NCI-H748 (cell line): ENCODE results near the gene MAP4K3.
"Not testable (repeated sequence)": the region's sequence is repeated elsewhere in the genome, so short reads cannot be mapped to it uniquely, and the experiment has no call there.

Experiments
- DNase-seq: peaks from one replicate; lab custom pipeline; 2025; ENCODE audit not compliant: unreplicated experiment; lab: John Stamatoyannopoulos, UW

MAP4K3 gene

DNA sequence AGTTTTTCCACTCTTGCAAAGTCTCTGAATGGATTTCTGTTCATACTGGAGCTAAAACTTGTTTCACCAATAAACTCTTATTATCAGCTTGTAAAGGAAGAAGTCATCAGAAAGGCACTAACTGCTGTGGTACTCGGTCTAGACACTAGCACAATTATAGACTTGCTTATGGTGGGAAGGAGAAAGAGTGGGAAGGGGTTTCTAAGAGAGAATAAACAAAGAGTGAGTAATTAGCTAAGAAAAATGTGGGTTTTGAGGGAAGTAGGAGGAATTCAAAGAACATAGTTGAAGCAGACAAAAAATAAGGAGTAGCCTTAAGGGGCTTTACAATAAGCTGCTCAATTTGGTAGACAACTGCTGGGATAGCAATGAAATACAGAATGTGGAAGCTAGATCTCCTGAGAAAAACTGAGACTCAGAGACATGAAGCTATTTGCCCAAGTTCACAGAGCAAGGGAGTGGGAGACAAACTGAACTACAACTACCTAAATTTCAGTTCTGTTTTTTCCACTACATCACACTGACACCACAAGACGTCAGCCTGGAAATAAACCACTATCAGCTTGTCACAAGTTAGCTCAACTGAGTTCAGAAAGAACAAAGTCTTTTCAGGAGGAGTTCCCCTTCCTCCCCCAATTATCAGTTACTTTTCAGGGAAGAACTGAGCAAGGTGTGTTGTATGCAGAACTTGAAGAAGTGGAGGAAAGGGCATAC lies 59.7 kb downstream of the MAP4K3 start:
- no peak for DNase-seq

DNA sequence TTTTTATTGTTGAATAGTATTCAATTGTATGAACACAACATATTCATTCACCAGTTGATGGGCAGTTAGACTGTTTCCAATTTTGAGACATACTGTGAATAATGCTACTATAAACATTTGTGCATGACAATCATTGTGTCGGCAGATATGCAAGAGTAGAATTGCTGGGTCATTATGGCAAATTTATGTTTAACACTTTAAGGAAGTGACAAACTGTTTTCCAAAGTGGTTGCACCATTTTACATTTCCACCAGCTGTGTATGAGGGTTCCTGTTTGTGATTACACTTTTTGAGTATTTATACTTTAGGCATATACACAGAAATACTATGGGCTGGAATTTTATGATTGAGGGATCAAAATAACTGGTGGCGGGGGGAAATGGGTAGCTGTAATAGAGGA lies 61.2 kb downstream of the MAP4K3 start:
- no peak for DNase-seq

DNA sequence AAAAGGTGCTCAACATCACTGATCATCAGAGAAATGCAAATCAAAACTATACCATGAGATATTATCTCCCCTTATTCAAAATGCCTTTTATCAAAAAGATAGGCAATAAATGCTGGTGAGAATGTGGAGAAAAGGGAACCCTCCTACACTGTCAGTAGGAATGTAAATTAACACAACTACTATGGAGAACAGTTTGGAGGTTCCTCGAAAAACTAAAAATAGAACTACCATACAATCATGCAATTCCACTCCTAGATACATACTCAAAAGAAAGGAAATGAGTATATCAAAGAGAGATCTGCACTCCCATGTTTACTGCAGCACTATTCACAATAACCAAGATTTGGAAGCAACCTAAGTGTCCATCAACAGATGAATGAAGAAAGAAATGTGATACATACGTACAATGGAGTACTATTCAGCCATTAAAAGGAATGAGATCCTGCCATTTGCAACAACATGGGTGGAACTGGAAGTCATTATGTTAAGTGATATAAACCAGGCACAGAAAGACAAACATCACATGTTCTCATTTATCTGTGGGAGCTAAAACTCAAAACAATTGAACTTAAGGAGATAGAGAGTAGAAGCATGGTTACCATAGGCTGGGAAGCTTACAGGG lies 63.8 kb downstream of the MAP4K3 start:
- no peak for DNase-seq

DNA sequence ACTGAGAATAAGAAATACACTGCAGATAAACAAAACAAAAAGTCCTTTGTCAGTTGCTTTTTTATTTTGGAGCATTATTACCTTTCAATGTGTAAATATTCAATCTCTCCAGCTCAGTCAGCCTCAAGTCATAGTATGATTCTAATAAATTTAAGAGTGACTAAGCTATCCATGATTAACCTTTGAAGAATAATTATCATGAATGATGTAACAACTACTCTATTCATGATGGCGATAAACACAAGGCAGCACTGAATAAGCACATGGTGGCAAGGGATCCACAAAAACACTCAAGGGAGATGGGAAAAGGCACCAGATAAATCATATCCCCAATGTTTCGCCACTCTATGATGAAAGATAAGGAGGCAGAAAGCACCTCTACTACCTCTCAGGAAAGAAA lies 67.0 kb downstream of the MAP4K3 start:
- DNase-seq = no peak

DNA sequence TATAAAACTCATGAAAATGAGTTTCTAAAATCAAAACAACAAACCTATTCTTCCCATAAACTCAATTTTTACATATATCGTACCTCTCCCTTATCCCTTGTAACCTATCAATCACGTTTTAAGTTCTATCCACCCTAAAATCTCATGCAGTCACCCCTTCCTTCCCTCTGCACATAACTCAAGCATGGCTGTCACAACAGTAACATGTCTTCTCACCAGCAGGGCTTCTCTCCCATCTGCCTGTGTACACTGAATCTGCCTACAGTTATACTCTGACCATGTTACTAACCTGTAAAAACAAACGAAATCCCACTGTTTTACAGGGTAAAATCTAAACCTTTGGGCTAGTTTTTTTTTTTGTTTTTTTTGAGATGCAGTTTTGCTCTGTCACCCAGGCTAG lies 68.2 kb downstream of the MAP4K3 start:
- no peak for DNase-seq

DNA sequence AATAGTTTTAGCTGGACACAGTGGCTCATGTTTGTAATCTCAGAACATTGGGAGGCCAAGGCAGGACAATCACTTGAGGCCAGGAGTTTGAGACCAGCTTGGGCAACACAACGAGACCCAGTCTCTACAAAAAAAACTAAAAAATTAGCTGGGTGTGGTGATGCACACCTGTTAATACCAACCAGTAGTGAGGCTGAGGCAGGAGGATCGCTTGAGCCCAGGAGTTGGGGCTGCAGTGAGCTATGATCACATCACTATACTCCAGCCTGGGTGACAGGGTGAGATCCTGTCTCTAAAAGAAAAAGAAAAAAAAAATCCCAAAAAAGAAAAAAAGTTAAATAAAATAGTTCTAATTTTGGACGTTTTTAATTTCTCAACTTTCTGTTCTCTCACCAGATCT lies 68.7 kb downstream of the MAP4K3 start:
- DNase-seq = no peak

DNA sequence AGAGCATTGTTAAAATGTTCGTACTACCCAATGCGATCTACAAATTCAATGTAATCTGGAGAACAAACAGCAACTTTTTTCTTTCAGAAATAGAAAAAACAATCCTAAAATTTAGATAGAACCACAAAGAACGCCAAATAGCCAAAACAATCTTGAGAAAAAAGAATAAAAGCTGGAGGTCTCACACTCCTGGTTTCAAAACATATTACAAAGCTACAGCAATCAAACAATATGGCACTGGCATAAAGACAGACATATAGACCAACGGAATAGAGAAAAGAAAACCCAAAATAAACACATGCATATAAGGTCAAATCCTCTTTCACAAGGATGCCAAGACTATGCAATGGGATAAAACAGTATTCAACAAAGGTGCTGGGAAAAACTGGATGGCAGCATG lies 74.5 kb downstream of the MAP4K3 start:
- no peak for DNase-seq

DNA sequence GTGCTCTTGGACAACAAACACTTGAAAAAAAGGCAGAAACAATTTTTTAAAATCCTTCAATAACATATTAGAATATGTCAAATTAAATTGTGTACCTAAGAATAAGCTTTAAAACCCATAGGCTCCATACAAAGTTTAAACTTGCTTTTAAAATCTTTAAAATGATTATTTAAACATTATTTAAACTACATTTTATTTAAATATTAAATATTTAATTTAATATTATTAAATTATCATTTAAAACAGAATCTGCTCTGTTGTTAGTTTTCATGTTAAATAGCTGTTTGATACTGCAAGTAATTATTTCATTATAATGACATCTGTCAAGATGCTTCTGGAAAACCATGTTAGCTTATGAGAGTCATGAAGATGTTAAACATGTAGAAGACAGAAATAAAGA lies 75.6 kb downstream of the MAP4K3 start:
- DNase-seq = no peak

DNA sequence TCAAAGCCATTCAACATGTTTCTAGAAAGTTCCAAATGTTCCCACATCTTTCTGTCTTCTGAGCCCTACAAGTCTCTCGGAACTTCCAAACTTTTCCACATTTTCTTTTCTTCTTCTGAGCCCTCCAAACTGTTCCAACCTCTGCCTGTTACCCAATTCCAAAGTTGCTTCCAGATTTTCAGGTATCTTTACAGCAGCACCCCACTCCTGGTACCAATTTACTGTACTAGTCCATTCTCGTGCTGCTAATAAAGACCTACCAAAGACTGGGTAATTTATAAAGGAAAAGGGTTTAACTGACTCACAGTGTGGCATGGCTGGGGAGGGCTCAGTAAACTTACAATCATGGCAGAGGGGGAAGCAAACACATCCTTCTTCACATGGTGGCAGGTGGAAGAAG lies 76.7 kb downstream of the MAP4K3 start:
- not testable (repeated sequence) for DNase-seq

DNA sequence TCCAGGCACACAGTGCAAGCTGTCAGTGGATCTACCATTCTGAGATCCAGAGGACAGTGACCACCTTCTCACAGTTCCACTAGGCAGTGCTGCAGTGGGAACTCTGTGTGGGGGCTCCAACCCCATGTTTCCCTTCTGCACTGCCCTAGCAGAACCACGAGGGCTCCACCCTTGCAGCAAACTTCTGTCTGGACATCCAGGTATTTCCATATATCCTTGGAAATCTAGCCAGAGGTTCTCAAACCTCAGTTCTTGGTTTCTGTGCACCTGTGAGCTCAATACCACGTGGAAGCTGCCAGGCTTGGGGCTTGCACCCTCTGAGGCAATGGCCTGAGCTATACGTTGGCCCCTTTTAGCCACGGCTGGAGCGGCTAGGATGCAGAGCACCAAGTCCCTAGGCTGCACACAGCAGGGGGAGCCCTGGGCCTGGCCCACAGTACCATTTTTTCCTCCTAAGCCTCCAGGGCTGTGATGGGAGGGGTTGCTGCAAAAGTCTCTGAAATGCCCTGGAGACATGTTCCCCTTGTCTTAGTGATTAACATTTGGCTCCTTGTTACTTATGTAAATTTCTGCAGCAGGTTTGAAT lies 77.5 kb downstream of the MAP4K3 start:
- no peak for DNase-seq

DNA sequence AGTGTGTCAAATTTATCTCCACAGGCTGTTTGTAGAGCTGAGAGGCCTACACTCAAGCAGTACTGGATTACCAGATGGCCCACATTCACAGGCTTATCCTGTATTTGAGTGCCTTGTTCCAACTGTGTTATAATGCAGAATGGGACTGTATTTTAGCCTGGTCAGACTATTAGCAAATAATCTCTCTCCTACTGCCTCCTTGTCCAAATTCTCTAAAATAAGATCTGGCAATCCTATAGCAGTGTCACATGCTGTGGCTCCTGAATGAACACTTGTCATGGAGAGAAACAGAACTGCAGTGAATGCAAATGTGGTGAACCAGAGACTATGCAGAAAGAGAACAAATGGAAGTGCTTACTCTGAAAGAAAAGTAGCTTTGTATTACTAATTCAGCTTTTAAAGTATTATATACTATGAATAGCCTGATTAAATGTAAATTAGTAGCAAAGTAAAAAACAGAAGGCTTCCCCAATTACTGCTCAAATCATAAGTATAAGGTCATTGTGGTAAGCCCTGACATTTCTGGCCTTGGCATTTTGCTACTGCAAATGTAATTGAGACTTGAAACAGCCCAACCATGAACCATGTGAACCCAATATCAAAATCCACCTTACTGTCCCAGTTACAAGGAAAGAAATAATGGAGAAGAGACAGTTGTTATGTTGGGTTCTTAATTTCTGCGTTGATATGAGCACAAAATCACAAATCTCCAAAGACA lies 80.0 kb downstream of the MAP4K3 start:
- no peak for DNase-seq

DNA sequence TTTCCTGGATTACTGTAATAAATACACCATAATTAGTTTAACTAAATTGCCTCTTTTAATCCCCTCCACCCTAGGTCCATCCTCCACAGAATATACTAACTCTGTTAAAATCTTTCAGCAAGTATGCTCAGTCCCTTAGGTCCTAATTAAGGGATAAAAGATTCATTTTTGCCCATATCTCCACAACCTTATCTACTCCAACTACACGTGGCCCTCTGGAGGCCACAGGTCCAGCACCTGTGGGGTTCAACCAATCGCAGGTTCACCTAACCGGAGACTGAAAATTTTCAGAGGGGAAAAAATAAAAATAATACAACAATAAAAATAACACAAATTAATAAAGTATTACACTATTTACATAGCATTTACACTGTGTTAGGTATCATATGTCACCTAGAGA lies 86.4 kb downstream of the MAP4K3 start:
- no peak for DNase-seq

DNA sequence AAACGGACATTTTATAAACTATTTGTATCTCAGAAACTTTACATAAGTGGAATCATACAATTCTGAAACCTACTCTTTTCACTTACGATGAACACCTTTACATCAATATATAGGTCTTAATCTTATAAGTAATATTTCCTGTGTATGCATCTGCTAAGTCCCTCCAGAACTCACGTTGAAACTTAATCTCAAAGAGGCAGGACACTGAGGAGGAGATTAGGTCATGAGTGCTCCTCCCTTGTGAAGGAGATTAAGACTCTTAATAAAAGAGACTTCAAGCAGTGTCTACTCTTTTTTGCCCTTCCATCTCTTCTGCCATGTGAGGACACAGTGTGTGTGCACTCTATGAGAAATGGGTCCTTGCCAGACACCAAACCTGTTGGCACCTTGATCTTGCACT lies 98.6 kb downstream of the MAP4K3 start:
- DNase-seq = no peak

DNA sequence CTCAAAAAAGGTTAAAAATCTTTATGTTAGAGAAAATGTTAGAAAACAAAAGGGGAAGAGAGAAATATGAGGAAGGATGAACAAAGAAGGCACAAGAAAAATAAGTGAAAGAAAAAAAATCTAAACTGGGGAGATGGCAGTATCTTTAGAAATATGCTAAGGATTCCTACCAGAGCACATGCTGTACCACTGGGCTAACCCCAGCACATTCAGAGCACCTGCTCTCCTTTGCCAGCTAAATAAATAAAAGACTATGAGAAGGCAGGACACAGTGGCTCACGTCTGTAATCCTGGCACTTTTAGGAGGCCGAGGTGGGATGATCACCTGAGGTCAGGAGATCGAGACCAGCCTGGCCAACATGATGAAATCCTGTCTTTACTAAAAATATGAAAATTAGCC lies 101.2 kb downstream of the MAP4K3 start:
- no peak for DNase-seq

DNA sequence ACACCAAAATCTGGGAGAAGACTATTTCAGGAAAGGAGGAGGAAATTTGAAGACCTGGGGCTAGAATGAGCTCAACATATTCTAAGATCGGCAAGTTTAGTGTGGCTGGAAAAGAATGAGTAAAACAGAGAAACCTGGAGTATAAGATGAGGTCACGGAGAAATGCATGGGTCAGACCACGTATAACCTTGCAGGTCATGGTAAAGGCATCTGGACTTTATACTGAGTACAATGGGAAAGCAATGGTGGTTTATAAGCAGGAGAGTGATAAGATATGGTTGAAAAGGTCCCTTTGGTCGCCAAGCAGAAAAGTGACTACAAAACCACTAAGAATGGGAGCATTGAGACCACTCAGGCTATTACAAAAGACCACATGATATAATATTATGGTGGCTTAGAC lies 102.1 kb downstream of the MAP4K3 start:
- DNase-seq = no peak

DNA sequence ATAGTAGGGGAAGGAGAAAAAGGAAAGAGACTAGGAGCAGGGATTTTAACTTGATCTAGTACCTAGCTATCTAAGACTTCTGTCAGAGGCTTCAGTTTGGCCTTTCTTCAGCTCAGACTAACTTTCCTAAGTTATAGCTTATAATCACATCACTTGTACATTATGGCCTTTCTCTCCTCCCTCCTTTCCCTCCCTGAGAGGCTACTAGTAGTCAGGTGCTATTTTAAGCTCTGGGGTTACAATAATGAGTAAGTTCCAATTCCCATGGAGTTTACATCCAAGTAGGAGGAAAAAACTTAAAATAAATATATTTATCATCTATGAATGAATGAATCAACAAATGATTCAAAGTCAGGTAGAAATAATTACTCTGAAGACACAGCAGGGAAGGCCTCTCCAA lies 102.6 kb downstream of the MAP4K3 start:
- DNase-seq = no peak

DNA sequence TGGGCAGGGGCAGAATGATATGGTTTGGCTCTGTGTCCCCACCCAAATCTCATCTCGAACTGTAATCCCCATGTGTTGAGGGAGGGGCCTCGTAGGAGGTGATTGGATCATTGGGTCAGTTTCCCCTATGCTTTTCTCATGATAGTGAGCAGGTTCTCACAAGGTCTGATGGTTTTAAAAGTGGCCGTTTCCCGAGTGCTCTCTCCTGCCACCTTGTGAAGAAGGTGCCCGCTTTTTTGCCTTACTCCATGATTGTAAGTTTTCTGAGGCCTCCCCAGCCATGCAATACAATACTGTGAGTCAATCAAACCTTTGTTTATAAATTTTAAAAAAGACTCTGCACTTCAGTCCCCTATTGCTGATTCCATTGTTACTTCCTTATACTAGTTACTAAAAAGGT lies 110.4 kb downstream of the MAP4K3 start:
- no peak for DNase-seq

DNA sequence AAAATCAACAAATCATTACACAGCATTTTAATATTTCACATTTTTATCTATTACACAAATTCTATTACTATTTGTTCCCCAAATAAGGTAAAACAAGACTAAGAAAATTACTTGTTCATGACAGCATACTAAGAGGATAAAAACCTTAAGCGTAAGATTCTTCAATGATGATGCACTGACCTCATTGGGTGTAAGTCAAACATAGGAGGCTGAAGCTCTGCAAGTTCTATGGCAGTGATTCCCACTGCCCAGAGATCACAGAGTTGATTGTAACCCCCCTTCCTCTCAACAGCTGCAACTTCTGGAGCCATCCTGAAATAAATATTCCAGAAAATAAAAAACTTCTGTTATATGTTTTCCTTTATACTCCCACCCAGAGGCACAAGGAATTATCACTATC lies 111.1 kb downstream of the MAP4K3 start:
- DNase-seq = no peak

DNA sequence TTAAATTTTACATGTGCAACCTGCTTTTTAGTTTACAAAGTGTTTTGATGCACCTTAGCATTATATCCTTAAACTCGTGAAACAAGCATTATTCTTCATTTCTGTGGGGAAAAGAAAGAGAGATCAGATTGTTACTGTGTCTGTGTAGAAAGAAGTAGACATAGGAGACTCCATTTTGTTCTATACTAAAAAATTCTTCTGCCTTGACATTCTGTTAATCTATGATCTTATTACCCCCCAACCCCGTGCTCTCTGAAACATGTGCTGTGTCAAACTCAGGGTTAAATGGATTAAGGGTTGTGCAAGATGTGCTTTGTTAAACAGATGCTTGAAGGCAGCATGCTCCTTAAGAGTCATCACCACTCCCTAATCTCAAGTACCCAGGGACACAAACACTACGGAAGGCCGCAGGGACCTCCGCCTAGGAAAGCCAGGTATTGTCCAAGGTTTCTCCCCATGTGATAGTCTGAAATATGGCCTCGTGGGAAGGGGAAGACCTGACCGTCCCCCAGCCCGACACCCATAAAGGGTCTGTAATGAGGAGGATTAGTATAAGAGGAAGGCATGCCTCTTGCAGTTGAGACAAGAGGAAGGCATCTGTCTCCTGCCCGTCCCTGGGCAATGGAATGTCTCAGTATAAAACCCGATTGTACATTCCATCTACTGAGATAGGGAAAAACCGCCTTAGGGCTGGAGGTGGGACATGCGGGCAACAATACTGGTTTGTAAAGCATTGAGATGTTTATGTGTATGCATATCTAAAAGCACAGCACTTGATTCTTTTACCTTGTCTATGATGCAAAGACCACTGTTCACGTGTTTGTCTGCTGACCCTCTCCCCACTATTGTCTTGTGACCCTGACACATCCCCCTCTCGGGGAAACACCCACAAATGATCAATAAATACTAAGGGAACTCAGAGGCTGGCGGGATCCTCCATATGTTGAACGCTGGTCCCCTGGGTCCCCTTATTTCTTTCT lies 115.7 kb downstream of the MAP4K3 start:
- DNase-seq = not testable (repeated sequence)

DNA sequence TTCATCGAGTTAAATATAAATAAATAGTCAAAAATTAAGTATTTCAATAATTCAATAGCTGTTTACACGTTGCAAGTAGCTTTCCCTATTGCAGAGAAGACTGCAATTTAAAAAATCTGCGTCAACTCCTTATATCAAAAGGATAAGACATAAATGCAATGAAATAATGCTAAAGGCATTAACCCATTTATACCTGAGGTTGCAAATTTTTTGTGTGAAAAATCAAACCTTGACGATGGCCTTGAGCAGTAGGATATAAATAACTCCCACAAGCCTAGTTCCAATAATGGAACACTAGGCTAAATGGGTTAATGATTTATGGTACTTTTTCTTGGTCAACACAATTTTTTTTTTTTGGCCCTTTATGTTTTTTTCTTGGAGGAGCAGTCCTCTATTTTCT lies 116.9 kb downstream of the MAP4K3 start:
- DNase-seq = no peak

DNA sequence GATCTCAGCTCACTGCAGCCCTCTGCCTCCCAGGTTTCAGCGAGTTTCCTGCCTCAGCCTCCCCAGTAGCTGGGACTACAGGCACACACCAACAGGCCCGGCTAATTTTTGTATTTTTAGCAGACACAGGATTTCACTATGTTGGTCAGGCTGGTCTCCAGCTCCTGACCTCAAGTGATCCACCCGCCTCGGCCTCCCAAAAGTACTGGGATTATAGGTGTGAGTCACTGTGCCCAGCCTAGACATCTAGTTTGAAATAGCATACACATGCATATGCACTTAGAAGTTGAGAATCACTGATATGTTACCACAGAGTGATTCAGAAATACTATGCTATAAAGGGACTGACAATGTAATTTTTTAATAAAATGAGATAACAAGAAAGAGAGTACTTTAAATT lies 123.5 kb downstream of the MAP4K3 start:
- no peak for DNase-seq
